Sciatic nerve (tissue), 2 donors: ENCODE results near the gene NNAT. TPM values are rescaled to one million over a fixed set of nuclear protein-coding genes. Genes with fewer than 3 reads are reported as not detected.
"Not testable (repeated sequence)": the region's sequence is repeated elsewhere in the genome, so short reads cannot be mapped to it uniquely, and the experiment has no call there.

ENCODE experiments used
- ATAC-seq: fragments of 200-7000 bp; cut with Tn5 transposase; one replicate; pipeline ENCODE4 v1.9.1; 2020; ENCODE audit warnings: mild to moderate bottlenecking, moderate library complexity
- DNase-seq: peaks from one replicate; pipeline ENCODE4 v3.0.0-alpha.2; 2020; ENCODE audit warnings: low spot score
- intact Hi-C: fragments of 100-400 bp; cut with DNase I; formaldehyde crosslinking; loops from one replicate; pipeline ENCODE4 v1.14.2; 2022
- total RNA-seq: library from RNA; stranded (reverse); fragmentation: NEBNext Ultra II Directional; extraction: Animal tissue kit (Norgen Biotek cat#: 25700); gene quantifications from one replicate; pipeline ENCODE4 v1.2.1, GENCODE V29; 2021
- donor health status: DM: no; HTN: no; CAD: no.
- donor health status: DM: no; HTN: no; CAD: no.

The NNAT gene
- 2.1 TPM for total RNA-seq

GRCh38 chr20:37521061-37521771 lies at the start of gene NNAT:
NNAT (plus strand) TSS chr20:37521250; CDS start chr20:37521332, 82 bp downstream.
- ATAC-seq (no peak), DNase-seq (no peak)
- intact Hi-C loops = no loop called here

DNA sequence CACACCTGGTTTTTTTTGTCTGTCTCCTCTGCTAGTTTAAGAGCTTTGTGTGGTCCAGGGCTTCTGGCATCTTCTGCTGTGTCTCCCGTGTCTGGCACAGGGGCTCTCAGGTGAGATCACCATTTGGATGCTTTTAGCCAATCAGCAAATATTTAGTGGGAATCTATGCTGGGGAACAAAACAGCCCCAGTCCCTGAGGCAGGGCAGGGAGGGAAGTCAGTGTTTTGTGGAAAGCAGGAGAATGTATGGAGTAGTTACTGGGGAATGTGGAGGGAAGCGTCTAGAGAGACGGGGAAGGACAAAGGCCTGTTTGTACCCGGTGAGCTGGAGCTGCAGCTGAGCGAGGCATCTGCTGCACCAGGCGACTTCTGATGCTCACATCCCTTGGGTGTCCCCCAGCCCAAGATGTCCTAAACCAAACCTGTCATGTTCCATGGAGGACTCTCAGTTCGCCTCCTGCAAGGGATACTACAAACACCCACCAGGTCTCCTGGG lies 49.3 kb upstream of the NNAT start:
- ATAC-seq (no peak), DNase-seq (no peak)
- intact Hi-C loops = no loop called here

DNA sequence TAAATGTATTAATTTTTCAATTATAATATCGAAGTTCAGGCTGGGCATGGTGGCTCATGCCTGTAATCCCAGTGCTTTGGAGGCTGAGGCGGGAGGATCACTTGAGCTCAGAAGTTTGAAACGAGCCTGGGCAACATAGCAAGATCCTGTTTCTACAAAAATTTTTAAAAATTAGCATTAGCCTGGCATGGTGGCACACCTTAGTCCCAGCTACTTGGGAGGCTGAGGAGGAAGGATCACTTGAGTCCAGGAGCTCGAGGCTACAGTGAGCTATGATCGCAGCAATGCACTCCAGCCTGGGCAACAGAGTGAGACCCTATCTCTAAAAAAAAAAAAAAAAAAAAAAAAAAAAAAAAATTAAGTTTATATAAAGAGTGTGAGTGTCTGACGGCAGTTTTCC lies 48.6 kb upstream of the NNAT start:
- intact Hi-C loops, ATAC-seq, DNase-seq: not testable (repeated sequence)

GRCh38 chr20:37473249-37474000 lies 47.6 kb upstream of the NNAT start:
- no peak for DNase-seq
- intact Hi-C loops = no loop called here

GRCh38 chr20:37474386-37474785 lies 46.7 kb upstream of the NNAT start:
- intact Hi-C loops = no loop called here
- ATAC-seq (no peak), DNase-seq (no peak)

More at GRCh38 chr20:37473249-37474000, 47.6 kb upstream of the NNAT start:
- no peak for ATAC-seq

DNA sequence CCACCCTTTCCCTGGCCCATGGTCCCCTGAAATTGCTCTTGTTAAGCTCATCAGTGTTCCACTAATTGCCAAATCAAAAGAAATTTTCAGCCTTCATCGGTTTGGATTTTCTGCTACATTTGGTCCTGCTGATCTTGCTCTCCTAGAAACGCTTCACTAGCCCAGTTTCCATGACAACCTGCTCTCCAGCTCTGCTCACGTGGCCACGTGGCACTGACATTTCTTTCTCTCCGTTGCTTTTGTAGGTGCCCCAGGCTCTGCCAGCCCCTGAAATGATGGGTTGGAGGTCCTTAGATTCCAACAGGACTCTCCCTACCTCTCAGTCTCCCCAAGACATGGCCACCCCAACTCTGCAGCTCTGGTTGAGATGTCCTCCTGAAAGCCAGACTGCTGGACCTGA lies 45.8 kb upstream of the NNAT start:
- ATAC-seq (no peak), DNase-seq (no peak)
- intact Hi-C loops = no loop called here

- DNase-seq (no peak), ATAC-seq (no peak)
- intact Hi-C loops = no loop called here
Measured at GRCh38 chr20:37477041-37477440, 44.0 kb upstream of the NNAT start.

- no peak for DNase-seq
- ATAC-seq = peak; percentile 57
- intact Hi-C loops = no loop called here
Measured at GRCh38 chr20:37479266-37479665, 41.8 kb upstream of the NNAT start.

DNA sequence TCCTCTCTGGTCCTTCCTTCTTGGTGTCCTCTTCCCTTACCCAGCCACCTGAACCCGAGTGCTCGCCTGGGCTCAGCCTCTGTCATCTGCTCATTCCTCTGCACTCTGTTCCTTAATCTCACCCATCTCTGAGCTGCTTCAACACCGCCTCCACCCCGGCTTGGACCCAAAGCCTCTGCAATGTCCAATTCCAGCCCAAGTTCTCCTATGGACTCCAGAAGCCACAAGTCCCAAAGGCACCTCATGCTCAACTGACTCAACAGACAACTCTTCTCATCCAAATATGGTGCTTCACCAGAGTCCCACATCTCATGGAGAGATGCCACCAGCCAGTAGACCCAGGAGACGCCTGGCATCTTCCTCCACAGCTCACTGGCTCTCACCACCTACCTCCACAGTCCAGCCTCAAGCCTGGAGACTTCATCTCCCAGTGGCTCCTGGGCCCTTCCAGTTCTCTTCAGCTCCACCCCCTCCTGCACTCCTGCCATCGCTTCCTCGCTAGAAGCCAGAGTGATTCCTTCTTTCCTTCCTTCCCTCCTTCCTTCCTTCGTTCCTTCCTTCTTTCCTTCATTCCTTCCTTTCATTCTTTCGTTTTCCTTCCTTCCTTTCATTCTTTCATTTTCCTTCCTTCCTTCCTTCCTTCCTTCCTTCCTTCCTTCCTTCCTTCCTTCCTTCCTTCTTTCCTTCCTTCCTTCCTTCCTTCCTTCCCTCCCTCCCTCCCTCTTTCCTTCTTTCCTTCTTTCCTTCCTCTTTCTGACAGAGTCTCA lies 40.9 kb upstream of the NNAT start:
- intact Hi-C loops = no loop called here
- ATAC-seq (peak; percentile 71), DNase-seq (no peak)

DNA sequence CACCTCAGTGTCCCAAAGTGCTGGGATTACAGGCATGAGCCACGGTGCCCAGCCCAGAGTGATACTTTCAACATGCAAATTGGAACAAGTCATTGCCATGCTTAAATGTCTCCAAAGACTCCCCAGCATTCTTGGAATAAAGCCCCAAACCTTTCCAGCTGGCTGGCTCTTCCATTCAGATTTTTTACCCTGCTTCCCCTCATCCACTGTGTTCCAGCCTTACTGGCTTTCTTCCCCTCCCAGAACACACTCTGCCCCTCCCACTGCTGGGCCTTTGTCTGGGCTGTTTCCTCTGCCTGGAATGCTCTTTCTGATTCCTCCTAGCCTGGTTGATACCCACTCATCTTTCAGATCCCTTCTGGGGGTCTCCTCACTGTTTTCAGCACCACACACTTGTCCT lies 40.1 kb upstream of the NNAT start:
- peak; percentile 78 for ATAC-seq
- no peak for DNase-seq
- intact Hi-C loops = no loop called here

GRCh38 chr20:37481610-37482009 lies 39.4 kb upstream of the NNAT start:
- intact Hi-C loops = no loop called here
- DNase-seq (no peak), ATAC-seq (no peak)

GRCh38 chr20:37484331-37484730 lies 36.7 kb upstream of the NNAT start:
- intact Hi-C loops = no loop called here
- ATAC-seq (no peak), DNase-seq (no peak)

GRCh38 chr20:37486209-37486608 lies 34.8 kb upstream of the NNAT start:
- DNase-seq, ATAC-seq, intact Hi-C loops: not testable (repeated sequence)

DNA sequence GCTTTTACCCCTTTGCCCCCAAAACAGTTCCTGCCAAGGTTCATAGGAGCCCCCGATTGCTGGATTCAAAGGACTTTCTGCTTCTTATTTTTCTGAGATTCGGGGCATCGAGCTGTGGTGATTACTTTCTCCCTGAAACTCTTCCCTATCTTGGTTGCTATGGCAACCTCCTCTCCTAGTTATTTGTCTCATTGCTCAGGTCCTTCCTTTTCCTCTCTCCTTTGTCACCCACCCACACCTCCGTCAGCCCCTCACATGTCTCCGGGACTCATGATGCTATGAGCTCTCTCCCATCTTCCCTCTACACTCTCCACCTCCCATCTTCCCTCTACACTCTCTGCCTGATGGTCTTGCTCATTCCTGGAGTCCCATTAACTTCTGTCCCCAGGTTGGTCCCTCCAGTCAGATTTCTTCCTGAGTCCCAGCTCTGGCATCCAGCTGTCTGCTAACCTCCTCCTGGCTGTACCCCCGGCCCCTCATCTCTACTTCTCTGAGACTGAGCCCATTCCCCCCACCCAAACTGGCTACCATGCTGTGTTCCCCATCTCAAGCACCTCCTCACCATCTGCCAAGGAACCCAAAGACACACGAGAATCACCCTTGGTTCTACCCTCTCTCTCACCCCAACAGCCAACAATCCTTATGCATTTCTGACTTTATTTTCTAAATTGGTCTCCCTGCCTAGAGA lies 30.2 kb upstream of the NNAT start:
- ATAC-seq (no peak), DNase-seq (no peak)
- intact Hi-C loops = no loop called here

DNA sequence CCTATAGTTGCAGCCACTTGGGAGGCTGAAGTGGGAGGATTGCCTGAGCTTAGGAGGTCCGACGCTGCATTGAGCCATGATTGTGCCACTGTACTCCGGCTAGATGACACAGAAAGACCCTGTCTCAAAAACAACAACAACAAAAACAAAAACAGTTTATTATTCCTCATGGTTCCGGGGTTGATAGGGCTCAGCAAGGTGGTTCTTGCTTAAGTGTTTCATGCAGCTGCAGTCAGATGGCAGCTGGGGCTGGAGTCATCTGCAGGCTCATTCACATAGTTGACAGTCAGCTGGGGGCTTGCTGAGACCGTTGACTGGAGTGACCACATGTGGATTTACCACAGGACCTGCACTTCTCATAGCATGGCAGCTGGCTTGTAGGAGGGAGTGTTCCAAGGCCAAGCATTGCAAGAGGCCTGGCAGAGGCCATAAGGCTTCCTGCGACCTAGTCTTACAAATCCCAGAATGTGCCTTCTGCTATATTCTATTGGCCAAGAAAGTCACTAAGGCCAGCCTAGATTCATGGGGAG lies 28.9 kb upstream of the NNAT start:
- no peak for DNase-seq
- ATAC-seq = no peak
- intact Hi-C loops = no loop called here

DNA sequence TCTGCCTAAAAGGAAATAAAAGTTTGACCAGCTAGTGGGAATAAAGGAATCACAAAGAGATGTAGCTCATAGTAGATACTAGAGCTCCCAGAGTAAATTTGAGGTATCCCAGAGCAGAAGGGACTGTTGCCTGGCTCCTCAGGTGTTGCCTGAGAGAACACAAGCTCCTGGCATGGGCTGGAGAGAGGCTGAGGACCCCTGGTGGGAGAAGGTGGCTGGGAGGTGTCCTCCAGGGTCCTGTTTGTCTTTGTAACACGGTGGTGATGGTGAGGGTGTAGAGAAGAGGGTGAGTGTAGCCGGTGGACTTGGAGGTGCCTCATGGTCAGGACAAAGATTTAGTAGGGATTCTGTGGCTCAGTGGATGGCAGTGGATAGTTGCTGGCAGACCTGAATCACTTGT lies 28.1 kb upstream of the NNAT start:
- ATAC-seq (no peak), DNase-seq (no peak)
- intact Hi-C loops = no loop called here

- ATAC-seq (no peak), DNase-seq (no peak)
- intact Hi-C loops = no loop called here
Measured at GRCh38 chr20:37494301-37494700, 26.7 kb upstream of the NNAT start.

- intact Hi-C loops = no loop called here
- no peak for DNase-seq
- no peak for ATAC-seq
Measured at GRCh38 chr20:37494796-37495195, 26.3 kb upstream of the NNAT start.
